Neuronal stem cell (in vitro differentiated cells): ENCODE data around the gene SEC61B.

ENCODE experiments used
- DNase-seq: peaks from one replicate; pipeline ENCODE4 v3.0.0-alpha.2; 2013; ENCODE audit warnings: low spot score
- H2AFZ ChIP-seq: one replicate; pipeline ENCODE4 v1.6.1; 2013; ENCODE audit warnings: mild to moderate bottlenecking, low read length, inconsistent platforms
- H2AK5ac ChIP-seq: 2 replicates; pipeline ENCODE4 v1.6.1; 2013; ENCODE audit warnings: low read depth, mild to moderate bottlenecking, inconsistent platforms, low read length, moderate library complexity, mixed read lengths
- H2BK120ac ChIP-seq: 2 replicates; pipeline ENCODE4 v1.6.1; 2013; ENCODE audit warnings: low read depth, mild to moderate bottlenecking, inconsistent platforms, low read length, moderate library complexity, mixed read lengths
- H2BK12ac ChIP-seq: one replicate; pipeline ENCODE4 v1.6.1; 2013; ENCODE audit warnings: low read length, inconsistent platforms
- H2BK15ac ChIP-seq: 2 replicates; pipeline ENCODE4 v1.6.1; 2013; ENCODE audit warnings: mild to moderate bottlenecking, low read length, inconsistent platforms, mixed read lengths
- H2BK5ac ChIP-seq: one replicate; pipeline ENCODE4 v1.6.1; 2013; ENCODE audit warnings: inconsistent platforms, mild to moderate bottlenecking, low read length, moderate library complexity
- H3K14ac ChIP-seq: one replicate; pipeline ENCODE4 v1.6.1; 2013; ENCODE audit warnings: low read length, inconsistent platforms
- H3K18ac ChIP-seq: 2 replicates; pipeline ENCODE4 v1.6.1; 2013; ENCODE audit warnings: low read length, inconsistent platforms
- H3K23ac ChIP-seq: 2 replicates; pipeline ENCODE4 v1.6.1; 2013; ENCODE audit warnings: low read depth, mild to moderate bottlenecking, mixed read lengths, low read length, inconsistent platforms; ENCODE audit not compliant: poor library complexity
- H3K27ac ChIP-seq: replicated peaks from 3 replicates; pipeline ENCODE4 v1.5.1; 2013; ENCODE audit warnings: low read length, inconsistent platforms
- H3K27me3 ChIP-seq, 3 experiments: 2 replicates each; pipeline ENCODE4 v1.6.1; 2013; ENCODE audit warnings: low read length in 3 of 3, mild to moderate bottlenecking in 2 of 3, inconsistent platforms in 1 of 3, low read depth in 1 of 3, mixed read lengths in 1 of 3, moderate library complexity in 1 of 3; ENCODE audit not compliant: control insufficient read depth in 3 of 3, insufficient read depth in 3 of 3
- H3K36me3 ChIP-seq, 2 donors: replicated peaks in 1 of 2; 2 replicates each; pipeline ENCODE4 v1.6.1; 2013; ENCODE audit warnings: low read length in 2 of 2; ENCODE audit not compliant: control insufficient read depth in 2 of 2, insufficient read depth in 2 of 2
- H3K4ac ChIP-seq: 2 replicates; pipeline ENCODE4 v1.6.1; 2013; ENCODE audit warnings: inconsistent platforms, mild to moderate bottlenecking, low read length, moderate library complexity
- H3K4me1 ChIP-seq, 2 donors: 1 replicate in 1 of 2; 2 replicates in 1 of 2; pipeline ENCODE4 v1.6.1; 2013; ENCODE audit warnings: low read length in 2 of 2, low read depth in 1 of 2; ENCODE audit not compliant: control insufficient read depth in 2 of 2, insufficient read depth in 1 of 2
- H3K4me2 ChIP-seq: one replicate; pipeline ENCODE4 v1.6.1; 2013; ENCODE audit warnings: mild to moderate bottlenecking, low read length, inconsistent platforms; ENCODE audit not compliant: insufficient read depth, poor library complexity, severe bottlenecking
- H3K4me3 ChIP-seq, 2 donors: 2 replicates each; pipeline ENCODE4 v1.5.1; 2013; ENCODE audit warnings: low read length in 2 of 2, mild to moderate bottlenecking in 2 of 2, inconsistent platforms in 1 of 2, moderate library complexity in 1 of 2
- H3K79me1 ChIP-seq: one replicate; pipeline ENCODE4 v1.6.1; 2013; ENCODE audit warnings: low read depth, mild to moderate bottlenecking, inconsistent platforms, low read length, moderate library complexity
- H3K9ac ChIP-seq: one replicate; pipeline ENCODE4 v1.6.1; 2013; ENCODE audit warnings: mild to moderate bottlenecking, low read depth, low read length, inconsistent platforms; ENCODE audit not compliant: poor library complexity
- H3K9me3 ChIP-seq, 2 donors: replicated peaks in 1 of 2; 2 replicates each; pipeline versions ENCODE3 to v1.6.1; 2013; ENCODE audit warnings: low read length in 2 of 2, mild to moderate bottlenecking in 2 of 2, inconsistent platforms in 1 of 2, low read depth in 1 of 2, mixed read lengths in 1 of 2, moderate library complexity in 1 of 2; ENCODE audit not compliant: control insufficient read depth in 2 of 2, insufficient read depth in 1 of 2
- H4K8ac ChIP-seq: one replicate; pipeline ENCODE4 v1.6.1; 2013; ENCODE audit warnings: low read depth, mild to moderate bottlenecking, inconsistent platforms, low read length, moderate library complexity
- H4K91ac ChIP-seq: one replicate; pipeline ENCODE4 v1.6.1; 2013; ENCODE audit warnings: low read length, low read depth, mild to moderate bottlenecking, inconsistent platforms; ENCODE audit not compliant: poor library complexity
- WGBS, 2 donors: extraction: QIAGEN DNeasy Blood & Tissue Kit; methylation state at CpG; one replicate each; pipeline ENCODE4 v1.1.7; 2013; ENCODE audit warnings: missing lambda C conversion rate in 2 of 2, mixed read lengths in 1 of 2; ENCODE audit not compliant: insufficient read length in 2 of 2, insufficient replicate concordance in 1 of 2; ENCODE audit errors: extremely low coverage in 2 of 2; 5-methylcytosine and 5-hydroxymethylcytosine counted together

Gene SEC61B

DNA sequence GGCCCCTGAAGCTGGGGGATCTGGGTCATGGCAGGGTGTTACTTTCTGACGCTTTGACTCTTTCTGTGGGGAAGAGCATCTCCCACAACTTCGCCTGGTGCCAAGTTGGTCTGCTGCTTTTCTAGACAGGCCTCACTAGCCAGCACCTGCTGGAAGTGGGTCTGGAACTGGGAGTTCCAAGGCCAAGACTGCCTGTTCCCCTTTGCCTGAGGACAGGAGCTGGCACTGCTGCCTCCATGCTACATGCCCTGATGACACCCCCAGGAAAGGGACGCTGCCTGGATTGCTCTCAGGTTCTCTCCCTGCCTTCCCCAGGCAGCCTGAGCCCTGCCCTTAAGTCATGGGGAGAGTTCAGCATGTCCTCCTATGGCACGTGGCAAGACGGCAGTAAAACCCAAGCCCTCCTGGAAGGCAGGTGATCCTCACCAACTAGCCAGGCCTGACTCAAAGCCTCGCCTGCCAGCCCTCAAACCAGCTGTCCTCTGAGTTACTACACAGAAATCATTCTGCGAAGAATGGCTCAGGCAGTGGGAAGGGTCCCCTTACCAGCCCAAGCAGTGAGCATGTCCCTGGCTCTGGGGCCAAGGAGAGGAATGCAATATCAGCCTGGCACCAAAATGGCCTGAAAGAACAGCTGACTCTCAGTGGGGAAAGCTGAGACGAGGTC, 35.8 kb downstream of the SEC61B start:
- peak overlapping the region; percentile 14 for H2BK12ac ChIP-seq
- no peak overlapping the region for H3K18ac ChIP-seq
- H2BK5ac ChIP-seq: no peak overlapping the region
- no peak overlapping the region for H3K9ac ChIP-seq
- peak overlapping the region; percentile 87 for H3K14ac ChIP-seq
- no peaks in the 10 kb centered on the region for H3K9me3 ChIP-seq
- H3K4me3 ChIP-seq: no peak overlapping the region
- H3K23ac ChIP-seq: no peak overlapping the region
- H3K27me3 ChIP-seq: no peaks in the 10 kb centered on the region
- H3K27ac ChIP-seq: no peak overlapping the region
- H3K4me2 ChIP-seq: no peak overlapping the region
- peak overlapping the region; percentile 56 for H2AK5ac ChIP-seq
- no peak overlapping the region for H4K8ac ChIP-seq
- peaks cover 0 to 10% of the 10 kb centered on the region in 2 donors for H3K4me1 ChIP-seq
- H3K36me3 ChIP-seq: no peaks in the 10 kb centered on the region
- peak overlapping the region; percentile 23 for H2BK15ac ChIP-seq
- no CpG with 5 or more reads among the region's 8 CpGs for WGBS, 2 donors
- no peak overlapping the region for H2BK120ac ChIP-seq
- H4K91ac ChIP-seq: no peak overlapping the region
- H3K4ac ChIP-seq: no peak overlapping the region
- H2AFZ ChIP-seq: no peak overlapping the region
- H3K79me1 ChIP-seq: no peaks in the 10 kb centered on the region
- no peak for DNase-seq

DNA sequence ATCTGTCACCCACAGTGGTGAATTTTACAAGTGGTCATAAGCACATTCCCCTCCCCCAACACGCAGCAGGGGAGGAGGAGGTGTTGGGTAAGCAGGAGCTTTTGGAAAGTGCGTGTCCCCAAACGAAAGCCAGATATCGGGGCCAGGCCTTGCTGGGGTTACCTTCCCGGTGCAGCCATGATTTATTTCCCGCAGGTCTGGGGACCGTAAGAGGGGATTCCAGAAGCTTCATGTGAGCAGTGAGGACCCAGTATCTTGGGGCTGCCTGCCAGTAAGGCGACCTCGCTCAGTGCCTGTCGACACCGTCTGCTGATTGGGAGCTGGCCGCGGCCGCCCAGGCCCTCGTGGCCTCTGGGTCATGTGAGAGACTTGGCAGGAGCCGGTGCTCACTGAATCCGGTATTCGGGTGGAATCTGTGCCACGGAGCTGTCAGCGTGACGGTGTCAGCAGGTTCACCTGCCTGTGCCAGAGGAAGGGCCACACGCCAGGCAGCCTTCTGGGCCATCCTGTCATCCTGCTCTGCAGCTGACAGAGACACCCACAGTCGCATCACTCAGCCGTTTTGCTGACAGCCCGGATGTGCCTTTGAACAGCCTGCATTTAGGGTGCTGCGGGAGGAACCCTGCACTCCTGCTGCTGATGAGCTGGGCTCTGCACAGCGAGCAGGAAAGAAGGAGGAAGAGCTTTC, 37.3 kb downstream of the SEC61B start:
- no peak overlapping the region for H3K14ac ChIP-seq

DNA sequence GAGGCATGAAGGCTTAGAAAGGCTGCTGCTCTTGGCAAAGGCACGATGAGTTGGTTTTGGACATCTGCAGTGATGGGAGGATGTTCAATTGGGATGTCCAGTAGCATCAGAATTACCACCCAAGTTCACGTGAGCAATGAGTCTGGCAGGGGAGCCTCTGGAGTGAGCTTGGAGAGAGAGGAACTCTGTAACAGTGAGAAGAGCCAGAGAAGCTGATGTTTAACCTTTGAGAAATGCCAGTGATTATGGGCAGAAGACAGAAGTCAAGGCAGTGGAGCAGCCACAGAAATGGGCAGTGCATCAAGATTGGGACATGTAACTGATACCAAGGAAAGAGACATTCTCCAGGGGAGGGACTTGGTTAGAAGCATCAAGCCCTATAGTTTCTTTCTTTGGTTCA, 39.8 kb downstream of the SEC61B start:
- no peak overlapping the region for H4K8ac ChIP-seq

More for the DNA sequence above, 37.3 kb downstream of the SEC61B start:
- no peak overlapping the region for H2AK5ac ChIP-seq
- H2BK15ac ChIP-seq: peak overlapping the region; percentile 69
- peak overlapping the region; percentile 74 for H2AFZ ChIP-seq
- peak overlapping the region; percentile 50 for H2BK12ac ChIP-seq
- H3K4me1 ChIP-seq: peaks cover 0 to 7% of the 10 kb centered on the region in 2 donors
- no peak overlapping the region for H3K4me3 ChIP-seq
- H2BK5ac ChIP-seq: peak overlapping the region; percentile 42
- no peaks in the 10 kb centered on the region for H3K9me3 ChIP-seq
- peak overlapping the region; percentile 82 for H3K18ac ChIP-seq
- H4K91ac ChIP-seq: no peak overlapping the region
- no peaks in the 10 kb centered on the region for H3K27me3 ChIP-seq
- WGBS, 2 donors: no CpG with 5 or more reads among the region's 27 CpGs
- peak overlapping the region; percentile 17 for H3K9ac ChIP-seq
- no peak overlapping the region for H3K4me2 ChIP-seq
- H3K27ac ChIP-seq: no peak overlapping the region
- no peak overlapping the region for H3K4ac ChIP-seq
- H3K79me1 ChIP-seq: no peaks in the 10 kb centered on the region
- no peak for DNase-seq
- no peak overlapping the region for H2BK120ac ChIP-seq
- H3K36me3 ChIP-seq: no peaks in the 10 kb centered on the region
- H4K8ac ChIP-seq: peak overlapping the region; percentile 19
- H3K23ac ChIP-seq: peak overlapping the region; percentile 44

DNA sequence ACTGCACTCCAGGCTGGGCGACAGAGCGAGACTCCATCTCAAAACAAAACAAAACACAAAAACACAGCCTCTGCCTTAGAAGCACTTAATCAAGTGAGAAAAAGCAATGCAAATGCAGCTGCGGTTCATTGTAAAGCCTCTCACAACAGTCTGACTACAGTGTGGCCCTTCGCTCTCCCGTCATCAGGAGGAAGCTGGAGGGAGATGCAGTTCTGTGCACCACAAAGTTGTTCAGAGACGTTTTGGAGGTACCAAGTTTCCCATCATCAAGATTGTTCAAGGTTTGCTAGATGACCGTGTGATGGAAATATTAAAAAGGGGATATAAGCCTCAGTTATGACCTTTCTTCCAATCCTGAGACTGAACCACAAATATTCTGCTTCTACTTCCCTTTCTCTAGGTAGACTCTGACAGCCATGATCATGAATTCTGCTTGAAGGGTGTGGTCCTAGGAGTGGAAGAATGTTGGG, 40.9 kb downstream of the SEC61B start:
- H2BK15ac ChIP-seq: no peak overlapping the region
- no peak overlapping the region for H3K14ac ChIP-seq
- no peak overlapping the region for H2BK12ac ChIP-seq
- no peaks in the 10 kb centered on the region for H3K79me1 ChIP-seq
- no peak overlapping the region for H3K4me2 ChIP-seq
- no peak overlapping the region for H4K8ac ChIP-seq
- no peak overlapping the region for H2BK5ac ChIP-seq
- WGBS, 2 donors: no CpG with 5 or more reads among the region's 7 CpGs
- H3K27ac ChIP-seq: no peak overlapping the region
- H3K23ac ChIP-seq: no peak overlapping the region
- no peaks in the 10 kb centered on the region for H3K36me3 ChIP-seq
- peaks cover 0 to 7% of the 10 kb centered on the region in 2 donors for H3K4me1 ChIP-seq
- H3K4me3 ChIP-seq: no peak overlapping the region
- H2BK120ac ChIP-seq: no peak overlapping the region
- H3K4ac ChIP-seq: no peak overlapping the region
- H3K27me3 ChIP-seq: no peaks in the 10 kb centered on the region
- H3K18ac ChIP-seq: no peak overlapping the region
- H2AK5ac ChIP-seq: no peak overlapping the region
- H2AFZ ChIP-seq: no peak overlapping the region
- no peaks in the 10 kb centered on the region for H3K9me3 ChIP-seq
- no peak for DNase-seq
- H4K91ac ChIP-seq: no peak overlapping the region
- H3K9ac ChIP-seq: no peak overlapping the region

More for the DNA sequence above, 39.8 kb downstream of the SEC61B start:
- no peak overlapping the region for H3K23ac ChIP-seq
- no peak overlapping the region for H3K9ac ChIP-seq
- no peak overlapping the region for H2BK12ac ChIP-seq
- peaks cover 0 to 7% of the 10 kb centered on the region in 2 donors for H3K4me1 ChIP-seq
- H3K79me1 ChIP-seq: no peaks in the 10 kb centered on the region
- H3K36me3 ChIP-seq: no peaks in the 10 kb centered on the region
- no peak overlapping the region for H2BK15ac ChIP-seq
- WGBS, 2 donors: no CpG with 5 or more reads among the region's 2 CpGs
- no peak for DNase-seq
- H2AK5ac ChIP-seq: no peak overlapping the region
- no peak overlapping the region for H3K4me2 ChIP-seq
- H3K9me3 ChIP-seq: no peaks in the 10 kb centered on the region
- H3K14ac ChIP-seq: no peak overlapping the region
- no peak overlapping the region for H3K4ac ChIP-seq
- H4K91ac ChIP-seq: no peak overlapping the region
- H3K18ac ChIP-seq: no peak overlapping the region
- no peak overlapping the region for H2BK5ac ChIP-seq
- H3K27me3 ChIP-seq: no peaks in the 10 kb centered on the region
- H2AFZ ChIP-seq: no peak overlapping the region
- no peak overlapping the region for H3K4me3 ChIP-seq
- no peak overlapping the region for H3K27ac ChIP-seq
- no peak overlapping the region for H2BK120ac ChIP-seq
